MM.1S (cell line): ENCODE measurements around the gene PPP1R9A.

ENCODE experiments used
- DNase-seq: peaks from one replicate; pipeline ENCODE4 v3.0.0-alpha.2; 2015
- H2AFZ ChIP-seq: fragments of 300-600 bp; sonication (generic); 2 replicates; pipeline ENCODE4 v1.6.0; 2016; ENCODE audit warnings: antibody characterized with exemption, low read length
- H3F3A ChIP-seq: fragments of 300-600 bp; sonication (generic); 2 replicates; pipeline ENCODE4 v1.6.1; 2016; ENCODE audit warnings: mild to moderate bottlenecking, antibody characterized with exemption, low read length, moderate library complexity, mixed read lengths; ENCODE audit not compliant: insufficient read depth
- H3K27ac ChIP-seq: fragments of 300-600 bp; sonication (generic); 2 replicates; pipeline ENCODE4 v1.5.1; 2016; ENCODE audit warnings: mild to moderate bottlenecking, low read length
- H3K27me3 ChIP-seq: fragments of 300-600 bp; sonication (generic); replicated peaks from 2 replicates; pipeline ENCODE4 v1.6.0; 2016; ENCODE audit warnings: low read length; ENCODE audit not compliant: insufficient read depth
- H3K36me3 ChIP-seq: fragments of 300-600 bp; sonication (generic); replicated peaks from 2 replicates; pipeline ENCODE4 v1.6.1; 2016; ENCODE audit warnings: mild to moderate bottlenecking, low read length, mixed read lengths; ENCODE audit not compliant: insufficient read depth
- H3K4me1 ChIP-seq: fragments of 300-600 bp; sonication (generic); 2 replicates; pipeline ENCODE4 v1.6.1; 2016; ENCODE audit warnings: low read length, mixed read lengths
- H3K4me2 ChIP-seq: fragments of 300-600 bp; sonication (generic); 2 replicates; pipeline ENCODE4 v1.6.0; 2016; ENCODE audit warnings: low read depth, low read length
- H3K4me3 ChIP-seq: fragments of 300-600 bp; sonication (generic); 2 replicates; pipeline ENCODE4 v1.5.1; 2016; ENCODE audit warnings: low read length, mixed read lengths
- H3K79me2 ChIP-seq: fragments of 300-600 bp; sonication (generic); 2 replicates; pipeline ENCODE4 v1.6.1; 2016; ENCODE audit warnings: mixed run types, low read length, mixed read lengths
- H3K9ac ChIP-seq: fragments of 300-600 bp; sonication (generic); 2 replicates; pipeline ENCODE4 v1.6.1; 2016; ENCODE audit warnings: low read length, mixed read lengths
- H3K9me2 ChIP-seq: fragments of 300-600 bp; sonication (generic); replicated peaks from 2 replicates; pipeline ENCODE4 v1.6.1; 2016; ENCODE audit warnings: mild to moderate bottlenecking, low read length, mixed read lengths; ENCODE audit not compliant: insufficient read depth
- H3K9me3 ChIP-seq: fragments of 300-600 bp; sonication (generic); replicated peaks from 2 replicates; pipeline ENCODE4 v1.6.1; 2016; ENCODE audit warnings: mild to moderate bottlenecking, low read length, mixed read lengths; ENCODE audit not compliant: insufficient read depth
- H4K20me1 ChIP-seq: fragments of 300-600 bp; sonication (generic); 2 replicates; pipeline ENCODE4 v1.6.1; 2016; ENCODE audit warnings: mild to moderate bottlenecking, low read length, moderate library complexity, mixed read lengths; ENCODE audit not compliant: insufficient read depth
- EZH2 ChIP-seq: fragments of 300-600 bp; sonication (generic); optimal IDR thresholded peaks from 2 replicates; pipeline ENCODE3; 2017; ENCODE audit warnings: low read depth, mild to moderate bottlenecking, antibody characterized with exemption, low read length, mixed read lengths
- EZH2phosphoT487 ChIP-seq: fragments of 300-600 bp; sonication (generic); IDR thresholded peaks from 2 replicates; pipeline ENCODE4 v1.6.1; 2018; ENCODE audit warnings: antibody characterized with exemption, low read length
- TF ChIP-seq, protein P1 (sequence below): fragments of 300-600 bp; sonication (generic); IDR thresholded peaks from 2 replicates; pipeline ENCODE4 v1.5.1; 2016; ENCODE audit warnings: antibody characterized with exemption, low read length, mixed read lengths

Gene PPP1R9A

GRCh38 chr7:95261895-95262415 lies 354.6 kb downstream of the PPP1R9A start:
- no peaks in the 10 kb centered on the region for H3K36me3 ChIP-seq
- no peak overlapping the region for H2AFZ ChIP-seq
- no peaks in the 10 kb centered on the region for H3K9me3 ChIP-seq
- DNase-seq: no peak
- H3K4me3 ChIP-seq: no peak overlapping the region
- TF ChIP-seq EZH2phosphoT487: no peak
- TF ChIP-seq, protein P1, sequence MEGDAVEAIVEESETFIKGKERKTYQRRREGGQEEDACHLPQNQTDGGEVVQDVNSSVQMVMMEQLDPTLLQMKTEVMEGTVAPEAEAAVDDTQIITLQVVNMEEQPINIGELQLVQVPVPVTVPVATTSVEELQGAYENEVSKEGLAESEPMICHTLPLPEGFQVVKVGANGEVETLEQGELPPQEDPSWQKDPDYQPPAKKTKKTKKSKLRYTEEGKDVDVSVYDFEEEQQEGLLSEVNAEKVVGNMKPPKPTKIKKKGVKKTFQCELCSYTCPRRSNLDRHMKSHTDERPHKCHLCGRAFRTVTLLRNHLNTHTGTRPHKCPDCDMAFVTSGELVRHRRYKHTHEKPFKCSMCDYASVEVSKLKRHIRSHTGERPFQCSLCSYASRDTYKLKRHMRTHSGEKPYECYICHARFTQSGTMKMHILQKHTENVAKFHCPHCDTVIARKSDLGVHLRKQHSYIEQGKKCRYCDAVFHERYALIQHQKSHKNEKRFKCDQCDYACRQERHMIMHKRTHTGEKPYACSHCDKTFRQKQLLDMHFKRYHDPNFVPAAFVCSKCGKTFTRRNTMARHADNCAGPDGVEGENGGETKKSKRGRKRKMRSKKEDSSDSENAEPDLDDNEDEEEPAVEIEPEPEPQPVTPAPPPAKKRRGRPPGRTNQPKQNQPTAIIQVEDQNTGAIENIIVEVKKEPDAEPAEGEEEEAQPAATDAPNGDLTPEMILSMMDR: no peak
- no peak for TF ChIP-seq EZH2
- H3K79me2 ChIP-seq: no peaks in the 10 kb centered on the region
- no peaks in the 10 kb centered on the region for H3K27me3 ChIP-seq
- no peaks in the 10 kb centered on the region; the same call in 1 of the 2 replicates for H3K9me2 ChIP-seq
- H3K4me1 ChIP-seq: no peaks in the 10 kb centered on the region
- H3K9ac ChIP-seq: no peak overlapping the region
- H3K27ac ChIP-seq: no peak overlapping the region
- H3F3A ChIP-seq: no peaks in the 10 kb centered on the region
- H4K20me1 ChIP-seq: no peaks in the 10 kb centered on the region
- H3K4me2 ChIP-seq: no peak overlapping the region

GRCh38 chr7:95262875-95263274 lies 355.5 kb downstream of the PPP1R9A start:
- Histone ChIP-seq H3K4me2 (no peak overlapping the region), H3K9me3 (no peaks in the 10 kb centered on the region), H4K20me1 (no peaks in the 10 kb centered on the region), H2AFZ (no peak overlapping the region), H3K27ac (no peak overlapping the region), H3K27me3 (no peaks in the 10 kb centered on the region), H3K9me2 (no peaks in the 10 kb centered on the region; the same call in 1 of the 2 replicates), H3K79me2 (no peaks in the 10 kb centered on the region), H3K9ac (no peak overlapping the region), H3F3A (no peaks in the 10 kb centered on the region), H3K4me3 (no peak overlapping the region), H3K4me1 (0 out of 2 replicates have a peak, but pooled peaks cover under 1% of the 10 kb centered on the region), H3K36me3 (no peaks in the 10 kb centered on the region)
- DNase-seq: no peak
- TF ChIP-seq, protein P1: no peak
- TF ChIP-seq EZH2 (no peak), EZH2phosphoT487 (no peak)

DNA sequence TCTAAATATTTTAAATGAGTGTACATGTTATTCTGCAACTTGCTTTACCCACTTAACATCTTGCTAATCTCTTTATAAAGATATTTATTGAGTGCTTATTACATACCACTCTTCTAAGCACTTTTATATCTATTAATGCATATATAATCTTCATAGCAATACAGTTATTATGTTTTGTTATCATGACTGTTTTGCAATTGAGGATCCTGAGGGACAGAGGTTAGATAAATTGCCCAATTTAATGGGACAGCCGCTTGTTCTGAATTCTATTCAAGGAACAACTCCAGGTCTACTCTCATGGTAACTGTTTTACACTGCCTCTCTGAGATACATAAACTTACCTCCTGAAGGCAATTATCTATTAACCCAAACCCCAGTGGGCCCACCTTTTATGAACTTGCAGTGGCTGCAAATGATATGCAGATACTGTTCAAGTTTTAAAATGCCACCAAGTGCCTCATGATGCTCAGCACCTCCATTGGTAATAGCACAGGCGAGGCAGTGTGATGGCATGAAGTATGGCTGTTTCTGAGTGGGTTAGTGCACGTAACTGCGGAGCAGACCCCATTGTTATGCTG lies 356.5 kb downstream of the PPP1R9A start:
- H3K9me2 ChIP-seq: no peaks in the 10 kb centered on the region; the same call in 1 of the 2 replicates
- no peak for TF ChIP-seq EZH2
- TF ChIP-seq EZH2phosphoT487: no peak
- TF ChIP-seq, protein P1: no peak
- H3K9me3 ChIP-seq: no peaks in the 10 kb centered on the region
- H2AFZ ChIP-seq: no peak overlapping the region
- H3K4me2 ChIP-seq: no peak overlapping the region
- H3K36me3 ChIP-seq: no peaks in the 10 kb centered on the region
- DNase-seq: no peak
- peaks cover 6% of the 10 kb centered on the region; the same call in 1 of the 2 replicates for H3K4me1 ChIP-seq
- H3K27ac ChIP-seq: no peak overlapping the region
- H3K9ac ChIP-seq: no peak overlapping the region
- H3K4me3 ChIP-seq: no peak overlapping the region
- H3F3A ChIP-seq: no peaks in the 10 kb centered on the region
- H3K79me2 ChIP-seq: no peaks in the 10 kb centered on the region
- H4K20me1 ChIP-seq: no peaks in the 10 kb centered on the region
- no peaks in the 10 kb centered on the region for H3K27me3 ChIP-seq
